ENCODE results near the gene VIPR2.

The VIPR2 gene

GRCh38 chr7:159048656-159049055, 96.0 kb downstream of the VIPR2 start:
- DNase-seq (ENCODE audit: low spot score), result no peak
- TF ChIP-seq CTCF (IDR thresholded peaks at IDR 0.05), result no peak
- no peak overlapping the region for H3K4me3 ChIP-seq
- H3K27ac ChIP-seq, result no peak overlapping the region

- TF ChIP-seq CTCF (IDR thresholded peaks at IDR 0.05), result no peak
Measured at GRCh38 chr7:159047536-159047935, 97.1 kb downstream of the VIPR2 start.

GRCh38 chr7:159046300-159046699, 98.4 kb downstream of the VIPR2 start:
- no peak overlapping the region for H3K4me3 ChIP-seq
- TF ChIP-seq CTCF (IDR thresholded peaks at IDR 0.05), result no peak
- no peak for DNase-seq (ENCODE audit: low spot score)
- no peak overlapping the region for H3K27ac ChIP-seq

More at GRCh38 chr7:159047536-159047935, 97.1 kb downstream of the VIPR2 start:
- no peak overlapping the region for H3K4me3 ChIP-seq
- DNase-seq (ENCODE audit: low spot score), result no peak
- no peak overlapping the region for H3K27ac ChIP-seq

GRCh38 chr7:159045839-159046238, 98.8 kb downstream of the VIPR2 start:
- DNase-seq (ENCODE audit: low spot score), result no peak
- Histone ChIP-seq H3K27ac (no peak overlapping the region), H3K4me3 (no peak overlapping the region)
- TF ChIP-seq CTCF (IDR thresholded peaks at IDR 0.05), result no peak

- H3K4me3 ChIP-seq, result no peak overlapping the region
- peak overlapping the region; percentile 38 to 77 for H3K27ac ChIP-seq
- no peak for TF ChIP-seq CTCF (IDR thresholded peaks at IDR 0.05)
- DNase-seq (ENCODE audit: low spot score), result no peak
Measured at GRCh38 chr7:159042581-159043101, 102.0 kb downstream of the VIPR2 start.

GRCh38 chr7:159042103-159042502, 102.6 kb downstream of the VIPR2 start:
- Histone ChIP-seq H3K27ac (peak overlapping the region; percentile 38 to 77), H3K4me3 (no peak overlapping the region)
- no peak for TF ChIP-seq CTCF (IDR thresholded peaks at IDR 0.05)
- DNase-seq (ENCODE audit: low spot score), result no peak

- TF ChIP-seq CTCF (IDR thresholded peaks at IDR 0.05), result no peak
- peak overlapping the region; percentile 12 to 77 for H3K27ac ChIP-seq
- DNase-seq (ENCODE audit: low spot score), result no peak
- no peak overlapping the region for H3K4me3 ChIP-seq
Measured at GRCh38 chr7:159040912-159041711, 103.6 kb downstream of the VIPR2 start.

Data from coronary artery (tissue), 2 donors.